Amniotic stem cell (primary cell): ENCODE measurements around the gene B2M.
"Not testable (repeated sequence)": the region's sequence is repeated elsewhere in the genome, so short reads cannot be mapped to it uniquely, and the experiment has no call there.

ENCODE experiments used
- DNase-seq: peaks from one replicate; lab custom pipeline; 2025; lab: John Stamatoyannopoulos, UW

B2M gene

DNA sequence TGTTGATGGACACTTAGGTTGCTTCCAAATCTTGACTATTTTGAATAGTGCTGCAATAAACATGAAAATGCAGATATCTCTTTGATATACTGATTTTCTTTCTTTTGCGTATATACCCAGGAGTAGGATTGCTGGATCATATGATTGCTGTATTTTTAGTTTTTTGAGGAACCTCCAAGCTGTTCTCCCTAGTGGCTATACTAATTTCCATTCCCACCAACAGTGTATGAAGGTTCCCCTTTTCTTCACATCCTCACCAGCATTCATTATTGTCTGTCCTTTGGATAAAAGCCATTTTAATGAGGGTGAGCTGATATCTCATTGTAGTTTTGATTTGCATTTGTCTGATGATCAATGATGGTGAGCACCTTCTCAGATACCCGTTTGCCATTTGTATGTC, 12.7 kb upstream of the B2M start:
- no peak for DNase-seq

DNA sequence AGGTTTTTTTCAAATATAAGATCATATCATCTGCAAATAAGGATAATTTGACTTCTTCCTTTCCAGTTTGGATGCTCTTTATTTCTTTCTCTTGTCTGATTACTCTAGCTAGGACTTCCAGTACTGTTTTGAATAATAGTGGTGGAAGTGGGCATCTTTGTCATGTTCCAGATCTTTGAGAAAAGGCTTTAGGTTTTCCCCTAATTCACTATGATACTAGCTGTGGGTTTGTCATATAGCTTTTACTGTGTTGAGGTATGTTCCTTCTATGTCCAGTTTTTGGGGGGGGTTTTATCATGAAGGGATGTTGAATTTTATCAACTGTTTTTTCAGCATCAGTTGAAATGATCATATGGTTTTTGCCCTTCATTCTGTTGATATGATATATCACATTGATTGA, 10.6 kb upstream of the B2M start:
- not testable (repeated sequence) for DNase-seq

DNA sequence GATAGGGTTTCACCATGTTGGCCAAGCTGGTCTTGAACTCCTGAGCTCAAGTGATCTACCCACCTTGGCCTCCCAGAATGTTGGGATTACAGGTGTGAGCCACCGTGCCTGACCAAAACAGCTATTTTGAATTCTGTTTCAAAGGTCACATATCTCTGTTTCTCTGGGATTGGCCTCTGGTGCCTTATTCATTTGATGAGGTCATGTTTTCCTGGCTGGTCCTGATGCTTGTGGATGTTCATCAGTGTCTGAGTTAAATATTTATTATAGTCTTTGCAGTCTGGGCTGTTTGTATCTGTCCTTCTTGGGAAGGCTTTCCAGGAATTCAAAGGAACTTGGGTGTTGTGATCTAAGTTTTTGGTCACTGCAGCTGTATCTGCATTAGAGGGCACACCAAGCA, 5.3 kb upstream of the B2M start:
- no peak for DNase-seq

DNA sequence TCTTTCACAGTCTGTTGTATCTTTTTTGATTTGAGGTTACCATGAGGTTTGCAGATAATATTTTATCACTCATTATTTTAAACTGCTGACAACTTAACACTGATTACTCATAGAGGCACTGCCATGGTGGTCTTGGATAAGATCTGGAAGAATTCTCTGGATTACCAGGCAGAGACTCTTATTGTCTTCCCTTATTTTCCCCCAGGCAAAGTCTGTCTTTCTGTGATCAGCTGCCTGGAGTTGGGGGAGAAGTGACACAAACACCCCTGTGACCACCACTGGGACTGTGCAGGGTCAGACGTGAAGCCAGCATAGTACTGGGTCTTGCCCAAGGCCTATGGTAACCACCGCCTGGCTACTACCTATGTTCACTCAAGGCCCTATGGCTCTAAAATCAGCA, 4.9 kb upstream of the B2M start:
- no peak for DNase-seq

DNA sequence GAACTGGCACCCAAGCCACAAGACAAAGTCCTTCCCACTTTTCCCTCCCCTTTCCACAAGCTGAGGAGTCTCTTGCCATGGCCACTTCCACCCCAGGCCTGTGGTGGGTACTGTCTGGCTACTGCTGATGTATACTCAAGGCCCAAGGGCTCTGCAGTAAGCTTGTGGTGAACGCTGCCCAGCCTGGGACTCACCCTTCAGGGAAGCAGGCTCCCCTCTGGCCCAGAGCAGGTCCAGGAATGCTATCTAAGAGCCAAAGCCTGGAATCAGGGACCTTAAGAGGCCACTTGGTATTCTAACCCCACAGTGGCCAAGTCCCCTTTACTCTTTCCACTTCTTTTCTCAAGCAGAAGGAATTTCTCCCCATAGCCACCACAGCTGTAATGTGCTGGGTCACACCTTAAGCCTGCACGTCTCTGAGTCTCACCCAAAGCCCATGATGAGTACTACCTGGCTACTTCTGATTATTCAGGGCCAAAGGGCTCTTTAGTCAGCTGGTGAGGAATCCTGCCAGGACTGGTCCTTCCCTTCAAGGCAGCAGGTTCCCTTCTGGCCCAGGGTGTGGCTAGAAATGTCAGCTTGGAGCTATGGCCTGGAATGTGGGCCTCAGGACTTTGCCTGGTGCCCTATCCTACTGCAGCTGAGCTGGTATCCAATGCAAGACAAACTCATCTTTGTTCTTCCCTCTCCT, 4.2 kb upstream of the B2M start:
- DNase-seq = no peak

DNA sequence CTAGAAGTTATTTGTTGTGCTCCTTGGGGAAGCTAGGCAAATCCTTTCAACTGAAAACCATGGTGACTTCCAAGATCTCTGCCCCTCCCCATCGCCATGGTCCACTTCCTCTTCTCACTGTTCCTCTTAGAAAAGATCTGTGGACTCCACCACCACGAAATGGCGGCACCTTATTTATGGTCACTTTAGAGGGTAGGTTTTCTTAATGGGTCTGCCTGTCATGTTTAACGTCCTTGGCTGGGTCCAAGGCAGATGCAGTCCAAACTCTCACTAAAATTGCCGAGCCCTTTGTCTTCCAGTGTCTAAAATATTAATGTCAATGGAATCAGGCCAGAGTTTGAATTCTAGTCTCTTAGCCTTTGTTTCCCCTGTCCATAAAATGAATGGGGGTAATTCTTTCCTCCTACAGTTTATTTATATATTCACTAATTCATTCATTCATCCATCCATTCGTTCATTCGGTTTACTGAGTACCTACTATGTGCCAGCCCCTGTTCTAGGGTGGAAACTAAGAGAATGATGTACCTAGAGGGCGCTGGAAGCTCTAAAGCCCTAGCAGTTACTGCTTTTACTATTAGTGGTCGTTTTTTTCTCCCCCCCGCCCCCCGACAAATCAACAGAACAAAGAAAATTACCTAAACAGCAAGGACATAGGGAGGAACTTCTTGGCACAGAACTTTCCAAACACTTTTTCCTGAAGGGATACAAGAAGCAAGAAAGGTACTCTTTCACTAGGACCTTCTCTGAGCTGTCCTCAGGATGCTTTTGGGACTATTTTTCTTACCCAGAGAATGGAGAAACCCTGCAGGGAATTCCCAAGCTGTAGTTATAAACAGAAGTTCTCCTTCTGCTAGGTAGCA, 851 bp upstream of the B2M start:
- no peak for DNase-seq

DNA sequence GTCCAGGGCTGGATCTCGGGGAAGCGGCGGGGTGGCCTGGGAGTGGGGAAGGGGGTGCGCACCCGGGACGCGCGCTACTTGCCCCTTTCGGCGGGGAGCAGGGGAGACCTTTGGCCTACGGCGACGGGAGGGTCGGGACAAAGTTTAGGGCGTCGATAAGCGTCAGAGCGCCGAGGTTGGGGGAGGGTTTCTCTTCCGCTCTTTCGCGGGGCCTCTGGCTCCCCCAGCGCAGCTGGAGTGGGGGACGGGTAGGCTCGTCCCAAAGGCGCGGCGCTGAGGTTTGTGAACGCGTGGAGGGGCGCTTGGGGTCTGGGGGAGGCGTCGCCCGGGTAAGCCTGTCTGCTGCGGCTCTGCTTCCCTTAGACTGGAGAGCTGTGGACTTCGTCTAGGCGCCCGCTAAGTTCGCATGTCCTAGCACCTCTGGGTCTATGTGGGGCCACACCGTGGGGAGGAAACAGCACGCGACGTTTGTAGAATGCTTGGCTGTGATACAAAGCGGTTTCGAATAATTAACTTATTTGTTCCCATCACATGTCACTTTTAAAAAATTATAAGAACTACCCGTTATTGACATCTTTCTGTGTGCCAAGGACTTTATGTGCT, 527 bp downstream of the B2M start:
- peak; percentile 24 for DNase-seq

DNA sequence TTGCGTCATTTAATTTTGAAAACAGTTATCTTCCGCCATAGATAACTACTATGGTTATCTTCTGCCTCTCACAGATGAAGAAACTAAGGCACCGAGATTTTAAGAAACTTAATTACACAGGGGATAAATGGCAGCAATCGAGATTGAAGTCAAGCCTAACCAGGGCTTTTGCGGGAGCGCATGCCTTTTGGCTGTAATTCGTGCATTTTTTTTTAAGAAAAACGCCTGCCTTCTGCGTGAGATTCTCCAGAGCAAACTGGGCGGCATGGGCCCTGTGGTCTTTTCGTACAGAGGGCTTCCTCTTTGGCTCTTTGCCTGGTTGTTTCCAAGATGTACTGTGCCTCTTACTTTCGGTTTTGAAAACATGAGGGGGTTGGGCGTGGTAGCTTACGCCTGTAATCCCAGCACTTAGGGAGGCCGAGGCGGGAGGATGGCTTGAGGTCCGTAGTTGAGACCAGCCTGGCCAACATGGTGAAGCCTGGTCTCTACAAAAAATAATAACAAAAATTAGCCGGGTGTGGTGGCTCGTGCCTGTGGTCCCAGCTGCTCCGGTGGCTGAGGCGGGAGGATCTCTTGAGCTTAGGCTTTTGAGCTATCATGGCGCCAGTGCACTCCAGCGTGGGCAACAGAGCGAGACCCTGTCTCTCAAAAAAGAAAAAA, 1.2 kb downstream of the B2M start:
- DNase-seq = peak; percentile 30

DNA sequence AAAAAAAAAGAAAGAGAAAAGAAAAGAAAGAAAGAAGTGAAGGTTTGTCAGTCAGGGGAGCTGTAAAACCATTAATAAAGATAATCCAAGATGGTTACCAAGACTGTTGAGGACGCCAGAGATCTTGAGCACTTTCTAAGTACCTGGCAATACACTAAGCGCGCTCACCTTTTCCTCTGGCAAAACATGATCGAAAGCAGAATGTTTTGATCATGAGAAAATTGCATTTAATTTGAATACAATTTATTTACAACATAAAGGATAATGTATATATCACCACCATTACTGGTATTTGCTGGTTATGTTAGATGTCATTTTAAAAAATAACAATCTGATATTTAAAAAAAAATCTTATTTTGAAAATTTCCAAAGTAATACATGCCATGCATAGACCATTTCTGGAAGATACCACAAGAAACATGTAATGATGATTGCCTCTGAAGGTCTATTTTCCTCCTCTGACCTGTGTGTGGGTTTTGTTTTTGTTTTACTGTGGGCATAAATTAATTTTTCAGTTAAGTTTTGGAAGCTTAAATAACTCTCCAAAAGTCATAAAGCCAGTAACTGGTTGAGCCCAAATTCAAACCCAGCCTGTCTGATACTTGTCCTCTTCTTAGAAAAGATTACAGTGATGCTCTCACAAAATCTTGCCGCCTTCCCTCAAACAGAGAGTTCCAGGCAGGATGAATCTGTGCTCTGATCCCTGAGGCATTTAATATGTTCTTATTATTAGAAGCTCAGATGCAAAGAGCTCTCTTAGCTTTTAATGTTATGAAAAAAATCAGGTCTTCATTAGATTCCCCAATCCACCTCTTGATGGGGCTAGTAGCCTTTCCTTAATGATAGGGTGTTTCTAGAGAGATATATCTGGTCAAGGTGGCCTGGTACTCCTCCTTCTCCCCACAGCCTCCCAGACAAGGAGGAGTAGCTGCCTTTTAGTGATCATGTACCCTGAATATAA, 2.0 kb downstream of the B2M start:
- DNase-seq = peak; percentile 4

DNA sequence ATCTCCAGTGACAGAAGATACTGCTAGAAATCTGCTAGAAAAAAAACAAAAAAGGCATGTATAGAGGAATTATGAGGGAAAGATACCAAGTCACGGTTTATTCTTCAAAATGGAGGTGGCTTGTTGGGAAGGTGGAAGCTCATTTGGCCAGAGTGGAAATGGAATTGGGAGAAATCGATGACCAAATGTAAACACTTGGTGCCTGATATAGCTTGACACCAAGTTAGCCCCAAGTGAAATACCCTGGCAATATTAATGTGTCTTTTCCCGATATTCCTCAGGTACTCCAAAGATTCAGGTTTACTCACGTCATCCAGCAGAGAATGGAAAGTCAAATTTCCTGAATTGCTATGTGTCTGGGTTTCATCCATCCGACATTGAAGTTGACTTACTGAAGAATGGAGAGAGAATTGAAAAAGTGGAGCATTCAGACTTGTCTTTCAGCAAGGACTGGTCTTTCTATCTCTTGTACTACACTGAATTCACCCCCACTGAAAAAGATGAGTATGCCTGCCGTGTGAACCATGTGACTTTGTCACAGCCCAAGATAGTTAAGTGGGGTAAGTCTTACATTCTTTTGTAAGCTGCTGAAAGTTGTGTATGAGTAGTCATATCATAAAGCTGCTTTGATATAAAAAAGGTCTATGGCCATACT, 4.0 kb downstream of the B2M start:
- no peak for DNase-seq

DNA sequence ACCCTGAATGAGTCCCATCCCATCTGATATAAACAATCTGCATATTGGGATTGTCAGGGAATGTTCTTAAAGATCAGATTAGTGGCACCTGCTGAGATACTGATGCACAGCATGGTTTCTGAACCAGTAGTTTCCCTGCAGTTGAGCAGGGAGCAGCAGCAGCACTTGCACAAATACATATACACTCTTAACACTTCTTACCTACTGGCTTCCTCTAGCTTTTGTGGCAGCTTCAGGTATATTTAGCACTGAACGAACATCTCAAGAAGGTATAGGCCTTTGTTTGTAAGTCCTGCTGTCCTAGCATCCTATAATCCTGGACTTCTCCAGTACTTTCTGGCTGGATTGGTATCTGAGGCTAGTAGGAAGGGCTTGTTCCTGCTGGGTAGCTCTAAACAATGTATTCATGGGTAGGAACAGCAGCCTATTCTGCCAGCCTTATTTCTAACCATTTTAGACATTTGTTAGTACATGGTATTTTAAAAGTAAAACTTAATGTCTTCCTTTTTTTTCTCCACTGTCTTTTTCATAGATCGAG, 4.5 kb downstream of the B2M start:
- DNase-seq = no peak

DNA sequence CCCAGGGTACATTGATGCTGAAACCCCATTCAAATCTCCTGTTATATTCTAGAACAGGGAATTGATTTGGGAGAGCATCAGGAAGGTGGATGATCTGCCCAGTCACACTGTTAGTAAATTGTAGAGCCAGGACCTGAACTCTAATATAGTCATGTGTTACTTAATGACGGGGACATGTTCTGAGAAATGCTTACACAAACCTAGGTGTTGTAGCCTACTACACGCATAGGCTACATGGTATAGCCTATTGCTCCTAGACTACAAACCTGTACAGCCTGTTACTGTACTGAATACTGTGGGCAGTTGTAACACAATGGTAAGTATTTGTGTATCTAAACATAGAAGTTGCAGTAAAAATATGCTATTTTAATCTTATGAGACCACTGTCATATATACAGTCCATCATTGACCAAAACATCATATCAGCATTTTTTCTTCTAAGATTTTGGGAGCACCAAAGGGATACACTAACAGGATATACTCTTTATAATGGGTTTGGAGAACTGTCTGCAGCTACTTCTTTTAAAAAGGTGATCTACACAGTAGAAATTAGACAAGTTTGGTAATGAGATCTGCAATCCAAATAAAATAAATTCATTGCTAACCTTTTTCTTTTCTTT, 5.8 kb downstream of the B2M start:
- no peak for DNase-seq

DNA sequence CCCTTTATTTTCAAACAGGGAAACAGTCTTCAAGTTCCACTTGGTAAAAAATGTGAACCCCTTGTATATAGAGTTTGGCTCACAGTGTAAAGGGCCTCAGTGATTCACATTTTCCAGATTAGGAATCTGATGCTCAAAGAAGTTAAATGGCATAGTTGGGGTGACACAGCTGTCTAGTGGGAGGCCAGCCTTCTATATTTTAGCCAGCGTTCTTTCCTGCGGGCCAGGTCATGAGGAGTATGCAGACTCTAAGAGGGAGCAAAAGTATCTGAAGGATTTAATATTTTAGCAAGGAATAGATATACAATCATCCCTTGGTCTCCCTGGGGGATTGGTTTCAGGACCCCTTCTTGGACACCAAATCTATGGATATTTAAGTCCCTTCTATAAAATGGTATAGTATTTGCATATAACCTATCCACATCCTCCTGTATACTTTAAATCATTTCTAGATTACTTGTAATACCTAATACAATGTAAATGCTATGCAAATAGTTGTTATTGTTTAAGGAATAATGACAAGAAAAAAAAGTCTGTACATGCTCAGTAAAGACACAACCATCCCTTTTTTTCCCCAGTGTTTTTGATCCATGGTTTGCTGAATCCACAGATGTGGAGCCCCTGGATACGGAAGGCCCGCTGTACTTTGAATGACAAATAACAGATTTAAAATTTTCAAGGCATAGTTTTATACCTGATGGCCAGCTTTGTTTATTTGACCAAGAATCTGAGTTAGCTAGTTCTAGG, 7.0 kb downstream of the B2M start:
- DNase-seq = no peak

DNA sequence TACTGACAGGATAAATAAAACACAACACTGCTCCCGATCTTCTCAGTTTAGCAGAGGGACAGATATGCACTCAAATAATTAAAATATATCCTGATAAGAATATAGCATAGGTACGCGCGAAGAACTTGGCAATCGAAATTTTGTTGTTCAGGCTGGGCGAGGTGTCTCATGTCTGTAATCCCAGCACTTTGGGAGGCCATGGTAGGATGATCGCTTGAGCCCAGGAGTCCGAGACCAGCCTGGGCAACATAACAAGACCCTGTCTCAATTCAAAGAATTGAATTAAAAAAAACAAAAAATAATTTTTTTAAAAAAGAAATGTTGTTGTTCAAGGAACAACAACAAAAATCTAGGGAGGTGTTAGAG, 7.6 kb downstream of the B2M start:
- no peak for DNase-seq

DNA sequence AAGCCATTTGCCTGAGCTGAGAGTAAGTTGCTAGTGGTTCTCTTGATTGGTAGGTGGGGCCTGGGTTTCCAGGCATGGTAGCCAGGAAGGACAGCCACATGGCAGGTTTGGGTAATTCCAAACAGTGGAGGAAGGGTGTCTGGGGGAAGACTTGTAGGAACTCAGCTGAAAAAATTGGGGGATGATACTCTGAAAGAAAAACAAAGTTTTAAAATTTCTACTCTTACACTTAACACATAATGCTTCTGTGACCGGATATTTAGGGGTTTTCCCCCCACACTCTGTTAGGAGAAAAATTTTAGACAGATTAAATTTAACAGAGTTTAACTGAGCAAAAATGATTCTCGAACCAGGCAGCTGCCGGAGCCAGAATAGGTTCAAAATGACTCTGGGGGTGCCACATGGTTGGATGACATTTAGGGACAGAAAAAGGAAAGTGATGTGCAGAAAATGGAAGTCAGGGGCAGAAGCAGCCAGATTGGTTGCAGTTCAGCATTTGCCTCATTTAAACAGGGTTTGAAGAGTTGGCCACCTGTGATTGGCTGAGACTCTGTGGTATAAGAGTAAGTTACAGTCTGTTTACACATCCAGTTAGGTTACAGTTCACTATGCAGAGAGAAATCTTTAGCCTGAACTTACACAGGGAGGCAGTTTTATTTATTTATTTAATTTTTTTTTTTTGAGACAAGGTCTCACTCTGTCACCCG, 8.1 kb downstream of the B2M start:
- no peak for DNase-seq

DNA sequence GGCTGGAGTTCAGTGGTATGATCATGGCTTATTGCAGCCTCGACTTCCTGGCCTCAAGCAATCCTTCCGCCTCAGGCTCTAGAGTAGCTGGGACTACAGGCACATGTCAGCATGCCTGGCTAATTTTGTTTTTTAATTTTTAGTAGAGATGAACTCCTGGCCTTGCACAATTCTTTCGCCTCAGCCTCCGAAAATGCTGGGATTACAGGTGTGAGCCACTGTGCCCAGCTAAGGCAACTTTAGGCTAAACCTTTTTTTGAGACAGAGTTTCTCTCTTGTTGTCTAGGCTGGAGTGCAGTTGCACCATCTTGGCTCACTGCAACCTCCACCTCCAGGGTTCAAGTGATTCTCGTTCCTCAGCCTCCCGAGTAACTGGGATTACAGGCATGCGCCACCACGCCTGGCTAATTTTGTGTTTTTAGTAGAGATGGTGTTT, 8.7 kb downstream of the B2M start:
- DNase-seq = not testable (repeated sequence)

DNA sequence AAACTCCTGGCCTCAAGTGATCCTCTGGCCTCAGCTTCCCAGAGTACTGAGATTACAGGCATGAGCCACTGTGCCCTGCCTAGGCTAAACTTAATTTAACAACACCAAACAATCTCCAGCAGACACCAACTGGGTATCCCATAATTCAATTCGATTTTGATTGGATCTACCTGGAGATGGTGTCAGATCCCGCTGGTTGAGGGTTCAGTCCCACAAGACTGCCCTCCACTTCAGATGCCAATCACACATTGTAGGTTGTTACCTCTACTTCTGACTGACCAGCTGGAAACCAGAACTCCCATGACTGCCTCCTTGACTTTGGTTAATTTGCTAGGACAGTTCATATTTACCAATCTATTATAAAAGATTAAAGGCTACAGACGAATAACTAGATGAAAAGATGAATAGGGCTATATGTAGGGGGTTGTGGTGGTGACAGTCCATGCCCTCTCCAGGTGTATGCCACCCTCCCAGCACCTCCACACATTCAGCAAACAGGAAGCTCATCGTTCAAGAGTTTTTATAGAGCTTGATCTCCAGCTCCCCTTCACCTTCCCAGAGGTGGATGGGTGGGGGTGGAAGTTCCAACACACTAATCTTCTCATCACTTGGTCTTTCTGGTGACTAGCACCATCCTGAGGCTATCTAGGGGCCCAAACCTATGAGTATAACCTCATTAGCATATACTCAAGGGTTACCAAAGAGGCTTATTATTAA, 9.3 kb downstream of the B2M start:
- no peak for DNase-seq

DNA sequence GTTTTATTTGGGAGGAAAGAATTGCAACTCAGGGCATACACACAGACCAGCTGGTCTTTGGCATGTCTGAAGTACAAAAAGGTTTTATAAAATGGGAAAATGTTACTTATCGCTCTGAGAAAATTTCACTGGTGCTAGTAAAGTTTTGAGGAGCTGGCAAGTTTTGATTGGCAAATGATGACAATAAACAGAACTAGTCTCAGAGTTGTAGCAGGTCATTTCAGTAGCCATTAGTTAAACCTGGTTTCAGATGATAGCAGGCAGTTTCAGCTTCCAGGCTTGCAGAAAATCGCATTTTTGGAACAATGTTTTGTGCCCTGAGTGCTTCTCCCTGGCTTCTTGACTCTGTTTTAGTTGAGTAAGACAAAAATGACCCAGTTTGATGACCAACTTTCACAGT, 10.7 kb downstream of the B2M start:
- no peak for DNase-seq
